ENCODE measurements around the gene NEURL2. TPM values are rescaled to one million over a fixed set of nuclear protein-coding genes. Genes with fewer than 3 reads are reported as not detected.

NEURL2 gene
- total RNA-seq, 1 experiment from 2014 or later, result 2.0 TPM

- TSS peak; percentile 54 for BruUV-seq (replicated peaks)
- Mint-ChIP-seq H3K4me3 (ENCODE audit: unreplicated experiment) (no peak overlapping the region), H3K27ac (ENCODE audit: low read depth, unreplicated experiment) (no peak overlapping the region), H3K27me3 (ENCODE audit: insufficient read depth, unreplicated experiment) (no peaks in the 10 kb centered on the region), H3K36me3 (ENCODE audit: insufficient read depth, unreplicated experiment) (peaks cover 16% of the 10 kb centered on the region), H3K4me1 (ENCODE audit: insufficient read depth, unreplicated experiment) (no peaks in the 10 kb centered on the region), H3K9me3 (ENCODE audit: unreplicated experiment) (no peaks in the 10 kb centered on the region)
- no peak for DNase-seq (ENCODE audit: unreplicated experiment)
- intact Hi-C loops (cut with micrococcal nuclease), result no loop called here
- TF ChIP-seq CTCF (IDR thresholded peaks at IDR 0.05; ENCODE audit: unreplicated experiment), result no peak
- ChIA-PET CTCF (no interaction called here), POLR2A (interaction anchor here (1.3 to 2.2 kb wide), 2 partner anchors 9 to 17 kb away, joined by 3 to 7 read pairs; partner anchors contain the start of gene ZSWIM1)
Measured at GRCh38 chr20:45898285-45898684, 7.3 kb upstream of the NEURL2 start.

GRCh38 chr20:45897692-45898091, 6.7 kb upstream of the NEURL2 start:
- Mint-ChIP-seq H3K27me3 (ENCODE audit: insufficient read depth, unreplicated experiment) (no peaks in the 10 kb centered on the region), H3K9me3 (ENCODE audit: unreplicated experiment) (no peaks in the 10 kb centered on the region), H3K4me3 (ENCODE audit: unreplicated experiment) (no peak overlapping the region), H3K36me3 (ENCODE audit: insufficient read depth, unreplicated experiment) (peaks cover 16% of the 10 kb centered on the region), H3K27ac (ENCODE audit: low read depth, unreplicated experiment) (no peak overlapping the region), H3K4me1 (ENCODE audit: insufficient read depth, unreplicated experiment) (no peaks in the 10 kb centered on the region)
- no peak for DNase-seq (ENCODE audit: unreplicated experiment)
- no TSS peak for BruUV-seq (replicated peaks)
- no peak for TF ChIP-seq CTCF (IDR thresholded peaks at IDR 0.05; ENCODE audit: unreplicated experiment)
- intact Hi-C loops (cut with micrococcal nuclease), result no loop called here
- ChIA-PET CTCF (interaction anchor here (0.7 kb wide), 1 partner anchor 578 kb away, joined by 3 read pairs; no protein-coding TSS in a partner anchor), POLR2A (interaction anchor here (2.2 kb wide), 1 partner anchor 16 kb away, joined by 7 read pairs; the partner anchor contains the start of gene ZSWIM1)

GRCh38 chr20:45897289-45897688, 6.3 kb upstream of the NEURL2 start:
- intact Hi-C loops (cut with micrococcal nuclease), result no loop called here
- Mint-ChIP-seq H3K4me1 (ENCODE audit: insufficient read depth, unreplicated experiment) (peaks cover 1% of the 10 kb centered on the region), H3K27ac (ENCODE audit: low read depth, unreplicated experiment) (no peak overlapping the region), H3K4me3 (ENCODE audit: unreplicated experiment) (no peak overlapping the region), H3K9me3 (ENCODE audit: unreplicated experiment) (no peaks in the 10 kb centered on the region), H3K36me3 (ENCODE audit: insufficient read depth, unreplicated experiment) (peaks cover 16% of the 10 kb centered on the region), H3K27me3 (ENCODE audit: insufficient read depth, unreplicated experiment) (no peaks in the 10 kb centered on the region)
- BruUV-seq (replicated peaks), result no TSS peak
- no peak for TF ChIP-seq CTCF (IDR thresholded peaks at IDR 0.05; ENCODE audit: unreplicated experiment)
- no peak for DNase-seq (ENCODE audit: unreplicated experiment)
- POLR2A ChIA-PET, result no interaction called here
- CTCF ChIA-PET, result interaction anchor here (0.7 kb wide), 2 partner anchors 16 to 578 kb away, joined by 3 read pairs; no protein-coding TSS in a partner anchor

- no peak for TF ChIP-seq CTCF (IDR thresholded peaks at IDR 0.05; ENCODE audit: unreplicated experiment)
- POLR2A ChIA-PET, result no interaction called here
- Mint-ChIP-seq H3K4me3 (ENCODE audit: unreplicated experiment) (no peak overlapping the region), H3K27me3 (ENCODE audit: insufficient read depth, unreplicated experiment) (no peaks in the 10 kb centered on the region), H3K27ac (ENCODE audit: low read depth, unreplicated experiment) (no peak overlapping the region), H3K36me3 (ENCODE audit: insufficient read depth, unreplicated experiment) (peaks cover 16% of the 10 kb centered on the region), H3K9me3 (ENCODE audit: unreplicated experiment) (no peaks in the 10 kb centered on the region), H3K4me1 (ENCODE audit: insufficient read depth, unreplicated experiment) (peaks cover 6% of the 10 kb centered on the region)
- DNase-seq (ENCODE audit: unreplicated experiment), result no peak
- CTCF ChIA-PET, result interaction anchor here (0.6 to 0.7 kb wide), 2 partner anchors 15 to 21 kb away, joined by 3 read pairs; no protein-coding TSS in a partner anchor
- BruUV-seq (replicated peaks), result no TSS peak
- intact Hi-C loops (cut with micrococcal nuclease), result no loop called here
Measured at GRCh38 chr20:45896641-45897161, 5.7 kb upstream of the NEURL2 start.
